Activated T-cell treated with anti-CD3 and anti-CD28 coated beads, Interleukin-2, amount 50 U/mL, for 1 hour (primary cell): ENCODE data around the gene TMUB1.

Experiments
- DNase-seq: peaks from one replicate; pipeline ENCODE4 v3.0.0-alpha.2; 2020

Gene TMUB1

GRCh38 chr7:151083071-151083823 is at the start of gene TMUB1:
TSS of gene TMUB1 (minus strand) at chr7:151083493. CDS start at chr7:151082563, 930 bp downstream.
- DNase-seq: peak; percentile 94

GRCh38 chr7:151132461-151133205 is 49.3 kb upstream of the TMUB1 start:
- DNase-seq: no peak

- DNase-seq: no peak
Measured at GRCh38 chr7:151131592-151132293, 48.5 kb upstream of the TMUB1 start.

GRCh38 chr7:151131224-151131591 is 47.9 kb upstream of the TMUB1 start:
- no peak for DNase-seq

GRCh38 chr7:151130741-151131157 is 47.5 kb upstream of the TMUB1 start:
- DNase-seq: no peak

GRCh38 chr7:151129960-151130591 is 46.8 kb upstream of the TMUB1 start:
- DNase-seq: no peak

GRCh38 chr7:151129117-151129959 is 46.0 kb upstream of the TMUB1 start:
- DNase-seq: no peak

- no peak for DNase-seq
Measured at GRCh38 chr7:151128716-151129115, 45.4 kb upstream of the TMUB1 start.

GRCh38 chr7:151128144-151128543 is 44.9 kb upstream of the TMUB1 start:
- no peak for DNase-seq

GRCh38 chr7:151126491-151127137 is 43.3 kb upstream of the TMUB1 start:
- DNase-seq: no peak

GRCh38 chr7:151125846-151126481 is 42.7 kb upstream of the TMUB1 start:
- DNase-seq: no peak

GRCh38 chr7:151125470-151125845 is 42.2 kb upstream of the TMUB1 start:
- DNase-seq: no peak

GRCh38 chr7:151124899-151125399 is 41.7 kb upstream of the TMUB1 start:
- no peak for DNase-seq

- no peak for DNase-seq
Measured at GRCh38 chr7:151124481-151124880, 41.2 kb upstream of the TMUB1 start.

- peak; percentile 82 for DNase-seq
Measured at GRCh38 chr7:151123822-151124464, 40.6 kb upstream of the TMUB1 start.

- DNase-seq: no peak
Measured at GRCh38 chr7:151123158-151123821, 40.0 kb upstream of the TMUB1 start.

GRCh38 chr7:151122796-151123157 is 39.5 kb upstream of the TMUB1 start:
- DNase-seq: no peak

- no peak for DNase-seq
Measured at GRCh38 chr7:151122276-151122675, 39.0 kb upstream of the TMUB1 start.

- DNase-seq: no peak
Measured at GRCh38 chr7:151121380-151122170, 38.3 kb upstream of the TMUB1 start.
